ENCODE measurements around the gene ELP1. TPM values are rescaled to one million over a fixed set of nuclear protein-coding genes. Genes with fewer than 3 reads are reported as not detected.

ELP1 gene
- total and polyA plus RNA-seq, 2 donors, result 23.4 to 25.1 TPM

DNA sequence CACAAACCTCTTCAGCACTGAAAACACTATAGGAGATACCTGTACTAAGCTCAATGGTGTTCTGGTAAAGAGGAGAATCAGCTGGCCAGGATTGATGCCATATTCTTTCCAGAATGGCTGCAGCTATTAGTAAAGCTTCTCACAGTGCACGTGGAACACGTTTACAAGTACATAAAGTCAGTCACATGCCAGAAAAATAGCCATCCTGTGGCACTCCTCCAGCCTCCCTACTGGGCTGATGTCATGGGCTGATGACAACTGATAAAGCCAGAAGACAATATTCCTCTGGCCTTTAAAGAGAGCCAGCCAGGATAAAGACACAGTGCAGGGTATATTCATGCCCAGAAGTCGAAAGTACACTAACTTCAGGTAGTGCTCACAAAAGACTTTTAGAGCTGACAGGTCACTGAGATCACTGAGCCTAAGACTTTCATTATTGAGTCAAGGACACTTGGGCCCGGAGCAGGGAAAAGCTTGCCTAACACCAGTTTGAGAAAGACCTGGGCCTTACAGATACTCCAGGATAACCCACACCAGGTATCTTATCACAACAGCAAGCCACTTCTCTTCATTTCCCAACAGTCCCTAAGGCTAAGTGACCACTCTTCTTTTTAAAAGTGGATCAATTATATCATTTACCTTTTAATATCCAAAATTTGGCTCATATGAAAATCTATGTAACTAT is 29.7 kb upstream of the ELP1 start:
- no peaks in the 10 kb centered on the region for H3K27me3 ChIP-seq (ENCODE audit: control insufficient read depth in 2 of 2, insufficient read depth in 1 of 2, low read length in 1 of 2)
- H3K36me3 ChIP-seq (ENCODE audit: control insufficient read depth in 2 of 2, insufficient read depth in 2 of 2, low read length in 1 of 2), result no peaks in the 10 kb centered on the region
- no peaks in the 10 kb centered on the region for H3K4me1 ChIP-seq (ENCODE audit: control insufficient read depth in 2 of 2, insufficient read depth in 2 of 2, low read length in 2 of 2)
- H3K9me3 ChIP-seq (ENCODE audit: control insufficient read depth in 2 of 2, insufficient read depth in 1 of 2, low read length in 1 of 2), result no peaks in the 10 kb centered on the region
- WGBS, result 95% methylated on average over 4 of the region's 4 CpGs
- H3K4me3 ChIP-seq (ENCODE audit: low read length in 2 of 2), result no peak overlapping the region
- DNase-seq (ENCODE audit: low read depth in 6 of 9, low spot score in 9 of 9), result no peak
- H3K27ac ChIP-seq (ENCODE audit: low read depth in 1 of 2, low read length in 1 of 2), result no peak overlapping the region

DNA sequence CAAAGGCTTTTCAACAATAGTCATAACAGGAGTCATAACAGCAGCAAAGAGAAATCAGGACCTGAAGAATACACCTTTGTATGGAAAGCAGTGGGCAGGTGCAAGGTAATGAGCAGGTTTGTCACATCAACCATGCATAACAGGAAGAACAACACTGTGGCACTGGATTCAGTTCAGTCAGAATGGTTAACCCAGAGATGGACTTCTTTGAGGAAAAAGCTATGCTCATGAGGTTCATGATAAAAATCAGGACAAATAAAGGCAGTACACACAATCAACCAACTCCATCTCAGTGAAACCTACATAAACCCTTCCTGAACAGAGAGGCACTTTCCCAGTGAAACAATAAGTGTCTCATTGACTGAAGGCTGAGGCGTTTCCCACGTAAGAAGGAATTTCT is 27.2 kb upstream of the ELP1 start:
- H3K27ac ChIP-seq (ENCODE audit: low read depth in 1 of 2, low read length in 1 of 2), result no peak overlapping the region
- H3K36me3 ChIP-seq (ENCODE audit: control insufficient read depth in 2 of 2, insufficient read depth in 2 of 2, low read length in 1 of 2), result no peaks in the 10 kb centered on the region
- DNase-seq (ENCODE audit: low read depth in 6 of 9, low spot score in 9 of 9), result no peak
- H3K4me3 ChIP-seq (ENCODE audit: low read length in 2 of 2), result no peak overlapping the region
- WGBS, result 99% methylated on average over 2 of the region's 2 CpGs
- no peaks in the 10 kb centered on the region for H3K9me3 ChIP-seq (ENCODE audit: control insufficient read depth in 2 of 2, insufficient read depth in 1 of 2, low read length in 1 of 2)
- no peaks in the 10 kb centered on the region for H3K27me3 ChIP-seq (ENCODE audit: control insufficient read depth in 2 of 2, insufficient read depth in 1 of 2, low read length in 1 of 2)
- H3K4me1 ChIP-seq (ENCODE audit: control insufficient read depth in 2 of 2, insufficient read depth in 2 of 2, low read length in 2 of 2), result no peaks in the 10 kb centered on the region

DNA sequence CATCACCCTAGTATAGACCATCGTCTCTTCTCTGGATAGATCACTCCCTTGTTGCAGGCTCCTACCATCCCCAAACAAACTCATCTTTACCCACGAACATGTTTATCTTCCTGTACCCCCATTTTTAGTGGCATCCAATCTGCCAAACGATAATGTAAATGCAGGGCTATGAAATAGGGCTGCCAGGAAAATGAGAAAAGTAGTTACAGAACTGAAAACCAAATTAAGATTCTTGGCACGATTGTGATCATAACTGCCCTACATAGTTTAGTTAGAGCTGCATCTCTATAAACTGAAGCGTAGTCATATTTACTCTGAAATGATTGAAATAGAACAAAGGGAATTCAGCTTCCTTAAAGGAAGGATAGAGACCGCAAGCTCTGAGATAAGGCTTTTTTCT is 26.4 kb upstream of the ELP1 start:
- Histone ChIP-seq H3K4me3 (ENCODE audit: low read length in 2 of 2) (no peak overlapping the region), H3K36me3 (ENCODE audit: control insufficient read depth in 2 of 2, insufficient read depth in 2 of 2, low read length in 1 of 2) (no peaks in the 10 kb centered on the region), H3K27me3 (ENCODE audit: control insufficient read depth in 2 of 2, insufficient read depth in 1 of 2, low read length in 1 of 2) (no peaks in the 10 kb centered on the region), H3K9me3 (ENCODE audit: control insufficient read depth in 2 of 2, insufficient read depth in 1 of 2, low read length in 1 of 2) (no peaks in the 10 kb centered on the region), H3K4me1 (ENCODE audit: control insufficient read depth in 2 of 2, insufficient read depth in 2 of 2, low read length in 2 of 2) (no peaks in the 10 kb centered on the region), H3K27ac (ENCODE audit: low read depth in 1 of 2, low read length in 1 of 2) (no peak overlapping the region)
- DNase-seq (ENCODE audit: low read depth in 6 of 9, low spot score in 9 of 9), result no peak
- WGBS, result 81% methylated on average over 6 of the region's 6 CpGs

DNA sequence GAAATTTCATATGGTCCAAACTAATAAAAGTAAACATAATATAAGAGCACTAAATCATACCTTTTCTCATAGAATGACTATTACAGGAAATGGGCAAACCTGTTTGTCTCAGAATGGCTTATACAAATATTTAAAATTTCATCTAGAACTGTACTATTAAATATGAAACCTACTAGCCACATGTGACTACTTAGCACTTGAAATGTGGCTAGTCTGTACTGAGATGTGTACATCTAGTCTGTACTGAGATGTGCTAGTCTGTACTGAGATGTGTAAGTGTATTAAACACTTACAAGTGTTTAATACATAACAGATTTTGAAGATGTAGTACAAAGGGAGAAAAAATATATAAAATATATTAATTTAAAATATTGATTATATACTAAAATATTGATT is 22.7 kb upstream of the ELP1 start:
- H3K27me3 ChIP-seq (ENCODE audit: control insufficient read depth in 2 of 2, insufficient read depth in 1 of 2, low read length in 1 of 2), result no peaks in the 10 kb centered on the region
- no peaks in the 10 kb centered on the region for H3K4me1 ChIP-seq (ENCODE audit: control insufficient read depth in 2 of 2, insufficient read depth in 2 of 2, low read length in 2 of 2)
- H3K4me3 ChIP-seq (ENCODE audit: low read length in 2 of 2), result no peak overlapping the region
- no peak overlapping the region for H3K27ac ChIP-seq (ENCODE audit: low read depth in 1 of 2, low read length in 1 of 2)
- no peaks in the 10 kb centered on the region for H3K36me3 ChIP-seq (ENCODE audit: control insufficient read depth in 2 of 2, insufficient read depth in 2 of 2, low read length in 1 of 2)
- no peaks in the 10 kb centered on the region for H3K9me3 ChIP-seq (ENCODE audit: control insufficient read depth in 2 of 2, insufficient read depth in 1 of 2, low read length in 1 of 2)
- DNase-seq (ENCODE audit: low read depth in 6 of 9, low spot score in 9 of 9), result no peak

DNA sequence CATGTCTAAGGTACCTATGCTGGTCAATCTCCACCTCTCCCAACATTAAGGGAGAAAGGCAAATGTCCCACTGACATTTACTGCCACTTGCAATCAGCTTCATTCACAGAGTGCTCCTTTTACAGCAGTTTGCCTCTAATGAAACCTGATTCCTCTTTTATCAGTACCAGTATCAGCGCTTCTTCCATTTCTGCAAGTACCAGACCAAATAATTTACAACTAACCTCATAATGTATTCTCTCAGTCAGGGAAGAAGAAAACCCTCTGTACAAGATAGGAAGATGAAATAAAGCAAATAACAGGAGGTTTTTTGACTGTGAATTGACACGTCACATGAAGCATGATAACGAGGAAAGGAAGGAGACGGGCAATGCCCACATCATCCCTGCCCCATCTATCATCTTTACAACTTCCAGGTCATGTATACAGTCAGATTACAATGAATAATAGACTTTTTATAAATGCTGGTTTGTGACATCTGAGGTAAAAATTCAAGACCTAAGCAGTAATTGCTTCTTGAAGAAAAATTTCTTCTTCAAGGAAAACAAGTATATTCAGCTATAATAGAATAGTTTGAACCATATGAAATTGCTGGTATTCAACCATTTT is 22.2 kb upstream of the ELP1 start:
- DNase-seq (ENCODE audit: low read depth in 6 of 9, low spot score in 9 of 9), result no peak
- H3K36me3 ChIP-seq (ENCODE audit: control insufficient read depth in 2 of 2, insufficient read depth in 2 of 2, low read length in 1 of 2), result no peaks in the 10 kb centered on the region
- no peaks in the 10 kb centered on the region for H3K9me3 ChIP-seq (ENCODE audit: control insufficient read depth in 2 of 2, insufficient read depth in 1 of 2, low read length in 1 of 2)
- H3K27ac ChIP-seq (ENCODE audit: low read depth in 1 of 2, low read length in 1 of 2), result no peak overlapping the region
- no peak overlapping the region for H3K4me3 ChIP-seq (ENCODE audit: low read length in 2 of 2)
- H3K27me3 ChIP-seq (ENCODE audit: control insufficient read depth in 2 of 2, insufficient read depth in 1 of 2, low read length in 1 of 2), result no peaks in the 10 kb centered on the region
- WGBS, result 98% methylated on average over 4 of the region's 4 CpGs
- H3K4me1 ChIP-seq (ENCODE audit: control insufficient read depth in 2 of 2, insufficient read depth in 2 of 2, low read length in 2 of 2), result no peaks in the 10 kb centered on the region

DNA sequence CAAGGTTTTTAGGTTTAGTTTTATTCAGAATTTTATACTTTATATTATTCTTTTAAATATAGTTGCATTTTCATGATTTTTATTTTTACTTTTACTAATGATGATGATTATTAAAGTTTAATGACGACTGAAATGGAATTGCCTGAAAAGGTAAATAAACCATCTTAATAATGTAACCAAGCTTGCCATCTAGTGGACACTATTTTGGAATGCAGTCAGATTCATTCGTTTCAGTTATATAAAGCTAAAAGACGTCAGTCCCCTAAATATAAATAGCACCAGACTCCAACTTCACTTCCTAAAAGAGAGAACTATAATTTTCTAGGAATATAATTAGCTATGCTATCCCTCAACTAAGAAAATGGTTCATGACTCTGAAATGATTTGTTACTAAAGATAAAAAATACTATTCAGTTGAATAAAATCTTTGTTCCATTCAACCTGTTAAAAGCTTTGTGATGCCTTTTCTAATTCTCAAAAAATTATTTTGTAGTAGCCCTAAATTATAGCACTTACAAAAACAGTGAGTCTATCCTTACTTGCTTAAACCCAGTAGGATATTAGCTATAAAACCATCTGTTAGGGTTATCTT is 20.2 kb upstream of the ELP1 start:
- peak in 5 of 9 donors; percentile 4 to 46 (median 19) for DNase-seq (ENCODE audit: low read depth in 6 of 9, low spot score in 9 of 9)
- Histone ChIP-seq H3K4me1 (ENCODE audit: control insufficient read depth in 2 of 2, insufficient read depth in 2 of 2, low read length in 2 of 2) (no peaks in the 10 kb centered on the region), H3K9me3 (ENCODE audit: control insufficient read depth in 2 of 2, insufficient read depth in 1 of 2, low read length in 1 of 2) (no peaks in the 10 kb centered on the region), H3K4me3 (ENCODE audit: low read length in 2 of 2) (no peak overlapping the region), H3K27me3 (ENCODE audit: control insufficient read depth in 2 of 2, insufficient read depth in 1 of 2, low read length in 1 of 2) (no peaks in the 10 kb centered on the region), H3K36me3 (ENCODE audit: control insufficient read depth in 2 of 2, insufficient read depth in 2 of 2, low read length in 1 of 2) (no peaks in the 10 kb centered on the region), H3K27ac (ENCODE audit: low read depth in 1 of 2, low read length in 1 of 2) (no peak overlapping the region)
- 15% methylated on average over 3 of the region's 3 CpGs for WGBS

DNA sequence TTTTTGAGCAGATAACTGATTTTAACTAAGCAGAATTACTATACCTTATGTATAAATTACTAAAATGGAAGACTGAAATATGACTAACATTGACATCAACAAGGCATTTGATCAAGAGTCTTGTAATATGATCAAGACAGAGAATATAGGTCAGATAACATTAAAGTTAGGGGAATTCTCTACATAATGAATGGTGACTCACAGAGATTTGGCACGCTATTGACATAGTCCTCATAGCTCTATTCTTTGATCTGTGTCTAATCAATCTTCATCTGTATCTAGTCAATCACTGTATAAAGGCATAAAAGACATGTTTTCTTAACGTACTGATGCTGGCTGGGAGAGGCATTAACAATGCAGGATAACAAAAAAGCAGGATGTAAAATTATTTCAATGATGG is 17.7 kb upstream of the ELP1 start:
- Histone ChIP-seq H3K9me3 (ENCODE audit: control insufficient read depth in 2 of 2, insufficient read depth in 1 of 2, low read length in 1 of 2) (no peaks in the 10 kb centered on the region), H3K4me1 (ENCODE audit: control insufficient read depth in 2 of 2, insufficient read depth in 2 of 2, low read length in 2 of 2) (no peaks in the 10 kb centered on the region), H3K36me3 (ENCODE audit: control insufficient read depth in 2 of 2, insufficient read depth in 2 of 2, low read length in 1 of 2) (no peaks in the 10 kb centered on the region), H3K27ac (ENCODE audit: low read depth in 1 of 2, low read length in 1 of 2) (no peak overlapping the region), H3K27me3 (ENCODE audit: control insufficient read depth in 2 of 2, insufficient read depth in 1 of 2, low read length in 1 of 2) (no peaks in the 10 kb centered on the region), H3K4me3 (ENCODE audit: low read length in 2 of 2) (no peak overlapping the region)
- DNase-seq (ENCODE audit: low read depth in 6 of 9, low spot score in 9 of 9), result no peak
- 72% methylated on average over 2 of the region's 2 CpGs for WGBS

DNA sequence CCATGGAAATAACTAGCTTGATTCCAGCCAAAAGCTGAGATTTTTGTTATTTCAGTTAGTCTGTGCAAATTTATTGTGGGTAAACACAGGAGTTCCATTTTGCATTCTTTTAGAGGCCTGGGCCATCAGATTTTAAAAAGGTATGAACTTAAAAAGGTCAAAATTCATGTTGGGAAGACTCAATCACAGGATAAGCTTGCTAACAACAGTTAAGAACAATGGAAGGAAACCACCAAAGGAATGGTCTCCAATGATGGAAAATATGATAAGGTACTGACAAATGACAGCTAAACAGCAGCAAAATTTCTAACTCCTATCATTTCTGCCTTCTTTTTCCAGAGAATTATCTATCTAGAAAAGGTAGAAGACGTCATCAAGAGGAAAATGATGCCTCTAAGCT is 16.2 kb upstream of the ELP1 start:
- WGBS, result 92% methylated on average over 1 of the region's 1 CpG
- no peak for DNase-seq (ENCODE audit: low read depth in 6 of 9, low spot score in 9 of 9)
- no peak overlapping the region for H3K4me3 ChIP-seq (ENCODE audit: low read length in 2 of 2)
- no peaks in the 10 kb centered on the region for H3K27me3 ChIP-seq (ENCODE audit: control insufficient read depth in 2 of 2, insufficient read depth in 1 of 2, low read length in 1 of 2)
- no peaks in the 10 kb centered on the region for H3K9me3 ChIP-seq (ENCODE audit: control insufficient read depth in 2 of 2, insufficient read depth in 1 of 2, low read length in 1 of 2)
- H3K4me1 ChIP-seq (ENCODE audit: control insufficient read depth in 2 of 2, insufficient read depth in 2 of 2, low read length in 2 of 2), result no peaks in the 10 kb centered on the region
- no peak overlapping the region for H3K27ac ChIP-seq (ENCODE audit: low read depth in 1 of 2, low read length in 1 of 2)
- no peaks in the 10 kb centered on the region for H3K36me3 ChIP-seq (ENCODE audit: control insufficient read depth in 2 of 2, insufficient read depth in 2 of 2, low read length in 1 of 2)

DNA sequence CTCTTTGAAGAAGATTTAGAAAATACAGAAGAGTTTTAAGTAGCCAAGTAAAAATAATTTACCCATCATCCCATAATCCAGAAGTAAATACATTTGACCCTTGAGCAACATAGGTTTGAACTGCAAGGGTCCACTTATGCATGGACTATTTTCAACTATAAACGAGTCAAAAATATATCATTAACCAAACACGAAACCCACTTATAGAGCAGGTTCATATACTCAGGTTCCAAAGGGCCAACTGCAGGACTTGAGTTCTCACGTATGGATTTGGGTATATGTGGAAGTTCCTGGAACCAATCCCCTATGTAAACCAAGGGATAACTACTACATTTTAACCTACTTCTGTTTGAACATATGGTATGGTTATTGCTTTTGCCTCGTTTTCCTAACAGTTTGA is 6.1 kb upstream of the ELP1 start:
- peaks cover 8% of the 10 kb centered on the region in 2 donors for H3K36me3 ChIP-seq (ENCODE audit: control insufficient read depth in 2 of 2, insufficient read depth in 2 of 2, low read length in 1 of 2)
- H3K4me1 ChIP-seq (ENCODE audit: control insufficient read depth in 2 of 2, insufficient read depth in 2 of 2, low read length in 2 of 2), result peaks cover 1% of the 10 kb centered on the region in 2 donors
- DNase-seq (ENCODE audit: low read depth in 6 of 9, low spot score in 9 of 9), result no peak
- no peak overlapping the region for H3K4me3 ChIP-seq (ENCODE audit: low read length in 2 of 2)
- no peak overlapping the region for H3K27ac ChIP-seq (ENCODE audit: low read depth in 1 of 2, low read length in 1 of 2)
- no peaks in the 10 kb centered on the region for H3K27me3 ChIP-seq (ENCODE audit: control insufficient read depth in 2 of 2, insufficient read depth in 1 of 2, low read length in 1 of 2)
- H3K9me3 ChIP-seq (ENCODE audit: control insufficient read depth in 2 of 2, insufficient read depth in 1 of 2, low read length in 1 of 2), result no peaks in the 10 kb centered on the region
- 98% methylated on average over 4 of the region's 4 CpGs for WGBS

Data from thymus (tissue), 11 donors.